A673 (cell line): Measurements from ENCODE around the gene TSHZ2.

Source experiments
- EZH2 ChIP-seq: fragments of 200-600 bp; sonication (generic); IDR thresholded peaks from 2 replicates; pipeline ENCODE4 v1.6.1; 2017; ENCODE audit warnings: borderline replicate concordance, low read depth, mild to moderate bottlenecking, mixed read lengths, antibody characterized with exemption, low read length; ENCODE audit not compliant: poor library complexity, severe bottlenecking
- TF ChIP-seq, protein P1 (sequence below): fragments of 300-800, 200-600 bp; sonication (generic); conservative IDR thresholded peaks from 2 replicates; pipeline ENCODE4 v1.5.1; 2017; ENCODE audit warnings: low read depth, mild to moderate bottlenecking, antibody characterized with exemption, low read length, moderate library complexity, mixed read lengths

DNA sequence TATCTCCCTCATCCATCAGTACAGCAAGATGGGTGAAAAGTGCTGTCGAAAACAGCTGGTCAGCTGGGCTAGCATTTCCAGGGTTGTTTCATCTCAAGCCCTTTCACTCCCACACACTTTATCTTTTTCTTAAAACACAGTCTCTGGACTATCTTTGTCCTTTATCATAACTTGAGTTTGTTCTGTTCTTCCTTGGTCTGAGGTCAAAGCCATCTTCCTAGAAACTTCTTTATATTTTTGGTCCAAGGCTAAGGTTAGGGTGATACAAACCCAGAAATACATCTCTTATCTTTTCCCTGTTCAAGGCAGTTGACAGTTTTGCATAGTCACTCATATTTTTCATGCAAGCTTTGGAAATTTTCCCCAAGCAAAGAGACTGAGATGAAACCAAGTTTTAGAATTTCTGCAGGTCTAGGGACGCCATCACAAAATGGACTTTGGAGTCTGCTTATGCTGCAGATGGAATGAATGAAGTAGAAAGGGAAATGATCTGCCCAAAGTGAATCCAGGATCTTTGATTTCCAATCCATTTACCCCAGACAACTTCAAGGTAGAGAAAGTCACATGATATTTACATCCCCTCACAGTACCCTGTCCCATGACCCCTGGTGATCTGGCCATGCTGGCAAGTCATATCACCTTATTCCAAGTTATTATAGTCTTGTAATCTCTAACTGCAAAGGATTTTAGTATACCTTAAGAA lies 324.4 kb downstream of the TSHZ2 start:
- TF ChIP-seq, protein P1, sequence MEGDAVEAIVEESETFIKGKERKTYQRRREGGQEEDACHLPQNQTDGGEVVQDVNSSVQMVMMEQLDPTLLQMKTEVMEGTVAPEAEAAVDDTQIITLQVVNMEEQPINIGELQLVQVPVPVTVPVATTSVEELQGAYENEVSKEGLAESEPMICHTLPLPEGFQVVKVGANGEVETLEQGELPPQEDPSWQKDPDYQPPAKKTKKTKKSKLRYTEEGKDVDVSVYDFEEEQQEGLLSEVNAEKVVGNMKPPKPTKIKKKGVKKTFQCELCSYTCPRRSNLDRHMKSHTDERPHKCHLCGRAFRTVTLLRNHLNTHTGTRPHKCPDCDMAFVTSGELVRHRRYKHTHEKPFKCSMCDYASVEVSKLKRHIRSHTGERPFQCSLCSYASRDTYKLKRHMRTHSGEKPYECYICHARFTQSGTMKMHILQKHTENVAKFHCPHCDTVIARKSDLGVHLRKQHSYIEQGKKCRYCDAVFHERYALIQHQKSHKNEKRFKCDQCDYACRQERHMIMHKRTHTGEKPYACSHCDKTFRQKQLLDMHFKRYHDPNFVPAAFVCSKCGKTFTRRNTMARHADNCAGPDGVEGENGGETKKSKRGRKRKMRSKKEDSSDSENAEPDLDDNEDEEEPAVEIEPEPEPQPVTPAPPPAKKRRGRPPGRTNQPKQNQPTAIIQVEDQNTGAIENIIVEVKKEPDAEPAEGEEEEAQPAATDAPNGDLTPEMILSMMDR, result no peak
- no peak for TF ChIP-seq EZH2
